Globus pallidus (tissue), 1 donor: Measurements from ENCODE around the gene IPCEF1.
"Not testable (repeated sequence)": the region's sequence is repeated elsewhere in the genome, so short reads cannot be mapped to it uniquely, and the experiment has no call there.

Experiments used
- DNase-seq: peaks from one replicate; pipeline ENCODE4 v3.0.0-alpha.2; 2015; ENCODE audit warnings: low spot score

The IPCEF1 gene

DNA sequence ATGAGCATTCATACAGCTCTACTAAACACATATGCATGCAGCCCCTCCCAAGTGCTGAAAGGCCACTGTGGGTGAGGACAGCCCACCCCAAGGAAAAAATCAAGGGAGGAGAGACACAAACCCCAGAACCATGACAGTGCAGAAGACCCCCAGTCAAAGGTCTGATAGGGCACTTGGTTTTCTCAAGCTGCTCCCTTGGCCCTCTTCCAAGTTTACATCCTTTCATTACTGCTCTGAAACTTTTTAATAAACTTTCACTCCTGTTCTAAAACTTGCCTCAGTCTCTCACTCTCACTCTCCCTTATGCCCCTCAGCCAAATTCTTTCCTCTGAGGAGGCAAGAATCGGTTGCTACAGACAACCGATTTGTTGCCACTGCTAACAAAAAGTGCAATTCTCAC lies 24.9 kb downstream of the IPCEF1 start:
- DNase-seq = no peak

DNA sequence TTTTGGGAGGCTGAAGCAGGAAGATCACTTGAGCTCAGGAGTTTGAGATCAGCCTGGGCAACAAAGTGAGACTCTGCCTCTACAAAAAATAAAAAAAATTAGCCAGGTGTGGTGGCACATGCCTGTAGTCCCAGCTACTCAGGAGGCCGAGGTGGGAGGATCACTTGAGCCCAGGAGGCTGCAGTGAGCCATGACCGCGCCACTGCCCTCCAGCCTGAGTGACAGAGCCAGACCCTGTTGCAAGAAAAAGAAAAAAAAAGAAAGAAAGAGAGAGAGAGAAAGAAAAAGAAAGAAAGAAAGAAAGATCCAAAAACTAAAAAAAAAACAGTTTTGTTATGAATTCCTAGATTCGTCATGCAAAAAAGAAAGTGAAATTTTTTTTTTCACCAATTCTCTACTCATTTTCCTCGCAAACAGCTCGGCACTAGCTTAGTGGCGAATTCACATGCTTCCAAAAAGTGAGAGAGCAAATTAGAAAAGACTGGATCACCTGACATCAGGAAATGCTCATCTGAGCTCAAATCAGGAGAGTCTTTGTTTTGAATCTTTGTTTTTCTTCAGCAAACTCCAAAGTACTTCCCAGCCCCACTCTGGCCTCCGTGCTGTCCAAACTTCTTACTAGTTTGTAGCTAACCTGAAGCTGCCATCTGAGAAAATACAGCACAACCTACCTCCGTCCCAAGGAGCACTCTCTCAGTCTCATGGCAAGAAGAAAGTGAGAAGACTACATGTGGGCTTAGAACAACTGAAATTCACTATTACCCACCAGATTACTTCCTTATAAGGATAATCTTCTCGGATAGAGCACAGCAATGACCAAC lies 27.0 kb downstream of the IPCEF1 start:
- no peak for DNase-seq

DNA sequence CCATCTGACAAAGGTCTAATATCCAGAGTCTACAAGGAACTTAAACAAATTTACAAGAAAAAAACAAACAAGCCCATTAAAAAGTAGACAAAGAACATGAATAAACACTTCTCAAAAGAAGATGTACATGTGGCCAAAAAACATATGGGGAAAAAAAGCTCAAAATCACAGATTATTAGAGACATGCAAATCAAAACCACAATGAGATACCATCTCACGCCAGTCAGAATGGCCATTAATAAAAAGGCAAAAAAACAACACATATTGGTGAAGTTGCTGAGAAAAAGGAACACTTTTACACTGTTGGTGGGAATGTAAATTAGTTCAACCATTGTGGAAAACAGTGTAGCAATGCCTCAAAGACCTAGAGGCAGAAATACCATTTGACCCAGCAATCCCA lies 29.3 kb downstream of the IPCEF1 start:
- DNase-seq = not testable (repeated sequence)

DNA sequence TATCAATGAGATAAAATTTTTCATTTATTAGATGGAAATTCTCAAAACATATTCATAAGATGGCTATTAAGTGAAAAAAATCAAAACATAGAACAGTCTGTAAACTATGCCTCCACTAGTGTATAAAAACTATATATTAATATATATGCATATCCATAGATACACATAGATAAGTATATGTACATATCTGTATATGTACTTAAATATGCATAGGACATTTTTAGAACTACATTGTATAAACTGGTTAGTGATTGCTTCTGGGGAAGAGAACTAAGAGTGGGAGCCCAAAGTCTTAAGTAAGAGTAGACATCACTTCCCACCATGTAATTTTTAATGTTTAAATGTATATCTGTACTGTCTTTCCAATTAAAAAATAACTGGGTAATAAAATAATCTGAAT lies 31.5 kb downstream of the IPCEF1 start:
- DNase-seq = no peak

DNA sequence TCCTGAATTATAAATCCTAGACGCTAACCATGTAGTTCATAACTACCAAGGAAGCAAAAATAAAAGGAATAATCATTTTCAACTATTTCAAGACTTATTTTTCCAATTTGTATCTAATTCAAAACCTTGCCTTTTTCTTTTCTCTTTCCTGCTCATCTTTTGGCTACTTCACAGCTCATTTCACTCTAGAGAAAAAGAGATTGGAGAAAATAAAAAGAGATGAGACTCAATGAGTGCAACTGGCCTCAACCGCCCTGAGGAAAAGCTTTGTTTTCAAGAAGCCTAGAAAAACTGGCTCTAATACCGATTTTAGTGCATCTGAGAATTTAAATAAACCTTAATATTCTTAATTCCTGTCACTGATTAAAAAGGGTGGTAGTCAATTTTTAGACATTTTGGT lies 36.4 kb downstream of the IPCEF1 start:
- DNase-seq = no peak

DNA sequence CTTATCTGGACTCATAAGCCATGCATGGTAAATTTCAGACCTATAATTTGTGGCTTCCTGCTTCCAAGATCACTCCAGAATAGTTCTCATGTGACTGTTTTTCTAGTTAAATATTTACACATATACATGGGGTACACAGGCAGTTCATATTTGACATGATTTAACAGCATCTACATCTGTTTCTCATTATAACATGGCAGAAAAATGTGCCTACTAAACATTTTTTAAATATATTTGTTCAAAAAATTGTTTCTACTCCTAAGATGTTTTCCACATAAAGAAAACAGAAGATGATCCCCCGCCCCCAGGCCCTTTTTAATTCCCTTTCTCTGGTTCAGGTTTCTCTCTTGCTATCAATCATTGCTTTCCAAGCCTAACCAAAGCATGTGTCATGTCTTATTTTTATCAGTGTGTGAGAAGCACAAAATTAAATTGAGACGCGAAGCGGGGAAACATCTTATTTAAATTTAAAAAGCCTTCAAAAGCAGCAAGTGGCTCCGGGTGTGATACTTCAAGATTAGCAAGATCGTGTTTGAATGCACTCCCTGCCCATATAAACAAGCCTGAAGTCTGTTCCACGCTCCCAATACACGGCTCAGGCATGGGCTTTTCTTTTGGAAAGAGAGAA lies 37.3 kb downstream of the IPCEF1 start:
- no peak for DNase-seq

DNA sequence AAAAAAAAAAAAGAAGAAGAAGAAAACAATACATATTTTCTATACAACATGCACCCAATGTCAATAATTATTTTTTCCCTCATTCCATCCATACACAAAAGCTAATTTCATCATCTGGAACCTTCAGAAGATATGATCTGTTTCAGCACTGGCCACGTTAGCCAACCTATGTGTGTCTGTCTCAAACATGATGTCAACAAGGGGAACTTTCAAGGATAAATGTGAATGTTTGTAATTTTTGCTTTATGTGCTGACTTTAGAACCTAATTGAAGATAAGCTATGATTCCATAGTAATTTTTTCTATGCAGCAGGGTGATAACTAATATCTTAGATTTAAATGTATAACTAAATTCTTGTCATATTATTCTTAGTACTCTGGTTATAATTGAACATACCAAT lies 37.9 kb downstream of the IPCEF1 start:
- DNase-seq = no peak

DNA sequence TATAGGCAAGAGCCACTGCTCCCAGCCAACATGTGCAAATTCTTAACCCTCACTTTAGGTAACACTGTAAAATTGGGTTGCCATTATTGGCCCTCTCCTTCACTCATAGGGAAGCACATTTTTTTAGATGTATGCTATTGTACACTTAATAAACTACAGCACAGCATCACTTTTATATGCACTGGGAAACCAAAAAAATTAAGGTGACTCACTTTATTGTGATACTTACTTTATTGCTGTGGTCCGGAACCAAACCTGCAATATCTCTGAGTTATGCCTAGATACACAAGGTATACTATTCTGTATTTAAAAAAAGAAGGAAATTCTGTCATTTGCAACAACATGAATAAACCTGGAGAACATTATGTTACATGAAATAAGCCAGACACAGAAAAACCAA lies 40.5 kb downstream of the IPCEF1 start:
- no peak for DNase-seq

DNA sequence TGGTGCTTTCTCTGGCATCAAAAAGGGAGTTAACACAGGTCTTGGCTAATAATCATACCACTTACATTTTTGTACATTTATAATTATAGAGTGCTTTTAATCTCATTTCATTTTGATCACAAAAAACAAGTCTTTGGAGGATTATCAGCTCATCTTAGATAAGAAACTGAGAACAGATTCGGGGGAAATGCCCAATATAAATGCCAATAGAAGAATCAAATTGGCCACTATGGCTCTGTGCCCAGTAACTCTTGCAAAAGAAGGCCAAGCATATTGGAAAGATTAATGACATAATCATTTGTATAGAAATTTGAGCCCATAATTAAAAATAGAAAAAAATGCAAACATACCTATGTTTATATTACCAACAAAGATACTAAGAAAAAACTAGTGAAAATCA lies 42.5 kb downstream of the IPCEF1 start:
- no peak for DNase-seq

DNA sequence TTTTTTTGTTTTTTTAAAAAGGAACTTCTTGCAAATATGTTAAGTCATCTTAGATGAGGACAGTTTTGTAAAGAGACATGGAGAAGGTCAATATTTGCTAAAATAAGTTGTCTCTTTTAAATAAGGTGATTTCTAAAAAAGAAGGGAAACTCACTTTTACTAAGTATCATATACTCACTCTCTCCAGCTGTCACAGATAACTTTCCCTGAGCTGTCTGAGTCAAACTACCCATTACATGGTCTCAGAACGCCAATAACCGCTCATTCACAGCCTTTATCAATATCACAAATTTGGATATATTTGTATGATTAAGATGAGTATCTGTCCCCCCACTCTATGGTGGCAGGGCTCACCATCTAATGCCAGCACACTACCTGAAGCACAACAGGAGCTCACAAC lies 47.6 kb downstream of the IPCEF1 start:
- no peak for DNase-seq

DNA sequence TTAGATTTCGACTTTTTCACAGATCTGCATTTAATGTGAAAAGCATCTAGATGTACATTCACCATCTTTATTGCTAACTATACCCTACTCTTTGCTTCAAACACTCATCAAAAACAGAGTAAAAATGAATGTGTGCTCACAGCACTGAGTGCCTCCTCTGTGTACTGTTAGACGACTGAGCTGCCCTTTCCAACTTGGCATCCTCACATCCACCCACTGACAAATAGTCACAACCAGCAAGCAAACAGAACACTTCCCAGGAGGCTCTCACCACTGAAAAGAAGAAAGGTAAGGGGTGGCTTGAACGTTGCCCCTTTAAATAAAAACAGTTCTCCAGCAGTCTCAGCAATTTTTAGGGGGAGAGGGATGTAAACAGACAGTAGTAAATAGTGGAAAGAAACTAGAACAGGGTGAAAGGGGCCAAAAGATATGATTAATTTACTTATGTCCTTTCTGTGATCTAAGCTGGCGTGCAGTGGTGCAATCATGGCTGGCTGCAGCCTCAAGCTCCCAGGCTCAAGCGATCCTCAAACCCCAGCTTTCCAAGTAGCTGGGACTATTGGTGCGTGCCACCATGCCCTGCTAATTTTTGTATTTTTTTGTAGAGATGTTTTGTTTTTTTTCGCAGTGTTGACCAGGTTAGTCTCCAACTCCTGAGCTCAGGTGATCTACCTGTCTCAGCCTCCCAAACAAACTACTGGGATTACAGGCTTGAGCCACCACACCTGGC lies 48.7 kb downstream of the IPCEF1 start:
- no peak for DNase-seq

DNA sequence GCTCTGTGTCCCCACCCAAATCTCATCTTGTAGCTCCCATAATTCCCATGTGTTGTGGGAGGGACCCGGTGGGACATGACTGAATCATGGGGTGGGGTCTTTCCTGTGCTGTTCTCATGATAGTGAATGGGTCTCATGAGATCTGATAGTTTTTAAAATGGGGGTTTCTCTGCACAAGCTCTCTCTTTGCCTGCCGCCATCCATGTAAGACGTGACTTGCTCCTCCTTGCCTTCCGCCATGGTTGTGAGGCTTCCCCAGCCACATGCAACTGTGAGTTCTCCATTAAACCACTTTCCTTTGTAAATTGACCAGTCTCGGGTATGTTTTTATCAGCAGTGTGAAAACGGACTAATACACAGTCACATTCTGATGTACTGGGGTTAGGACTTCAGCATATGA lies 49.5 kb downstream of the IPCEF1 start:
- DNase-seq = not testable (repeated sequence)

DNA sequence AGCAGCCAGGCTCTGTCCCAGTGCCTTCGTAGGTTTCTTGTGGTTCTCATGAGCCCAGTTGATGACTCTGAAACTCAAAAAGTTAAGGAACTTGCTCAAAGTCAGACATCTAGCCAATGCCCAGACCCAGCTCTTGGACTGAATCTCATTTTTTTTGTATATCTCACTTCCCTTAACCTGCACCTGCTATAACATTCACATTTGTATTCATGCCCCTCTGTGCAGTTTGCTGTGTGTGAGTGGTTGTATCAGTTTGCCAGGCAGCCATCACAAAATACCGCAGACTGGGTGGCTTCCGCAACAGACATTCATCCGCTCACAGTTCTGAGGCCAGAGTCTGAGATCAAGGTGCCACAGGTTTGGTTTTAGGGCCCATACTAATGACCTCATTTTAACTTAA lies 49.9 kb downstream of the IPCEF1 start:
- DNase-seq = no peak

DNA sequence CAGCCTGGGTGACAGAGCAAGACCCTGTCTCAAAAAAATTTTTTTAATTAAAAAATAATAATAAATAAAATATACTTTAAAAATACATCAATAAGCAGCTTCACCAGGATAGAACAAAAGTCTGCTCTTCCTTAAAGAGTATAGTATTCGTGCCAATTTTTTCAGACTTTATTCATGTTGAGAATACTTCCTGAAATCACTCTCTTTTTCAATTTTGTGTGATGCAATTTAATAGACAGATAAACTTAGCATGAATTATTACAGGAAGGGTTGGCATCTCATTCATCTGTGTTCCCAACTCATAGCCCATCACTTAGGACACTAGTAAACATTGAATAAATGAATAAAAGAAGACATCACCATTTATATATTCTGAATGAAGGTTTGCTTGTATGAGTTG lies 52.4 kb downstream of the IPCEF1 start:
- DNase-seq = no peak

DNA sequence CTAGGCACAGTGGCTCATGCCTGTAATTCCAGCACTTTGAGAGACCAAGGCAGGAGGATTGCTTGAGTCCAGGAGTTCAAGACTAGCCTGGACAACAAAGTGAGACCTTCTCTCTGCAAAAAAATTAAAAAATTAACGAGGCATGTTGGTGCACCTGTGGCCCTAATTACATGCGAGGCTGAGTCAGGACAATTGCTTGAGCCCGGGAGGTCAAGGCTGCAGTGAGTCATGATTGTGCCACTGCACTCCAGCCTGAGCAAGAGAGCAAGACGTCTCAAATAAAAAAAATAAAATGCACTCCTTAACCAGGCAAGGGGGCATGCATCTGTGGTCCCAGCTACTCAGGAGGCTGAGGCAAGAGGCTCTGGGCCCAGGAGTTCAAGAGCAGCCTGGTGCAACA lies 53.0 kb downstream of the IPCEF1 start:
- DNase-seq = not testable (repeated sequence)

DNA sequence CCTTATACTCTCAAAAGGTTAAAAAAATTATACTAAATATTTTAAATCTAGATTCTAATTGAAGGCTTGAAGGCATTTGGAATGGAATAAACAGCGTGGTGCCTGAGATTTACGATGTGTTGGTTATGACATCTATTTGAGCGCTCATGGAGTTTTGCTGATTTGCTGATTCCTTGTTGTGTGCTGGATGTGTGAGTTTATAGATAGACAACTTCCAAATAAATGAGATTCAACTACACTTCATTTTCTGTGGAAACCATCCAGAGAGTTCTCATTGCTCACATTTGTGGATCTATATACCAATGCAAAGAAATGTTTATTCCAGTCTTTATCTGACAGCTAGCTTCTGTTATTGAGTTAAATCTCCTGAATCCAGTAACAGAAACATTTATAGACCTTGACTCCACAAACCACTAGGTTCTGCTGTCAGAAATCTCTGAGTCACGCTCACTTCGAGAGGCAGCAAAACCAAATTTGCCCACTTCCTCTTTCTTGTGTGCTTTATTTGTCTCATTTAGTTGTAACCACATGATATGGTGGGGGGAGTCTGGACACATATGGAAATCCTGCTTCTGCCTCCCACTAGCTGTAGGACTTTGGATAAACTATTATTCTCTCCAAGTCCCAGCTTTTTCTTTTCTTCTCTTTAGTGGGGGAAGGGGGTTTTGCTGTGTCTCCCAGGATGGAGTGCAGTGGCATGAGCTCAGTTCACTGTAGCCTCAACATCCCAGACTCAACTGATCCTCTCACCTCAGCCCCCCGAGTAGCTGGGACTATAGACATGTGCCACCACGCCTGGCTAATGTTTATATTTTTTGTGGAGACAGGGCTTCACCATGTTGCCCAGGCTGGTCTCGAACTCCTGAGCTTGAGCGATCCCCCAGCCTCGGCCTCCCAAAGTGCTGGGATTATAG lies 54.5 kb downstream of the IPCEF1 start:
- peak; percentile 61 for DNase-seq

DNA sequence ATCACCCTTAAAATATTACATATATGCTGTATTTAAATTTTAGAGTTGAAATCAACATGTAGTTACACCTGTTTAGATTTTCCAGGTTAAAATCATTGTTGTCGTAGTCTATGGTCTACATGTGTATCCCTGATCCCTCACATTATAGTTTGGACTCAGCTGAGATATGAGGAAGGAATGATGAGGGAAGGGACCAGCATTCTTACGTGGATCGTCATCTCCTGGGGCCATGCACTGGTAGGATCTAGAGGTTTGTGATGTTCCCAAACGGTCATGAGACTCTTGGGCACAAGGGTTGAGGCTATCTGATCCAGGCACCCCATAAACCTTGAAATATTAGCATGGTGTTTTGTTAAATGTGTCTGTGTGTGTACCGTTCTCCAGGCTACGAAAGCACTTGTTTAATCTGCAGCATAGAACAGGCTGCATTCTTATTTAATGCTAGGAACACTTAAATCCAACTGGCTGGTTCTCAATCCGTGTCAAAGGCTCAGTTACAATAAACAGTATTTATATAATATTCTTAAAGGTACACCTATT lies 55.4 kb downstream of the IPCEF1 start:
- no peak for DNase-seq

DNA sequence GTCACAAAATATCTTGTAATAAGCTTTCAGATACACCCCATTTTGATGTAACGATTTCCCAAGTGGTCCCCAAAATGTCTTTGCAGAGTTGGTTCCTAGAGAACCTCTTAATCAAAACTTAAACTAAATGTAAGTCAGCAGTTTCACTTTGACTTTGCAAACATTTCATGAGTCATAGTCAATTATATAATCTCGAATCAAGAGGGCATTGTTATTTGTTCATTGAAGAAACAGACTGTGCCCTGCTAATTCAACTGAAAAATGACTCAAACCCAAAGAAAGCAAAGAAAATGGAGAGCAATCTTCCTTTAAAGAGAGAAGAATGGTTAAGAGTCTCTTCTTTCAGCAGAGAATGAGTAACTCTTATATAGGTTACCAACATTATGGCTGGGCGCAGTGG lies 58.3 kb downstream of the IPCEF1 start:
- DNase-seq = peak; percentile 26

DNA sequence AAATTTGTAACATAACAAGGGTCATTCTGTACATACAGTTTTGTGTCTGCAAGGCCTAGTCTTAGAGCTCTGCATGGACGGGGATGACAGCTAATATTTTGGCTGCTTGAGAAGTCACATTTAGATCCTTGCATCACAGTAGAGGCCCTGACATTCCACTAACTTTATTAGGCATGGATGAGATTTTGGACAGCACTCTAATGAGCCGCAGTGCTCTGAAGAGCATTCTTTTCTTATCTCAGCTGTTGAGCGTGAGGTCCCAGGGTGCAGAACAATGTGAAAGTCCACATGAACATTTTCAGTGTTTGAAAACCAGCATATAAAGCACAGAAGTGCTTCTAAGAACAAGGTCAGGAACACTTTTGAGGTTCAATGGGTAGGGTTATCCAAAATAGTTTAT lies 58.9 kb downstream of the IPCEF1 start:
- no peak for DNase-seq

DNA sequence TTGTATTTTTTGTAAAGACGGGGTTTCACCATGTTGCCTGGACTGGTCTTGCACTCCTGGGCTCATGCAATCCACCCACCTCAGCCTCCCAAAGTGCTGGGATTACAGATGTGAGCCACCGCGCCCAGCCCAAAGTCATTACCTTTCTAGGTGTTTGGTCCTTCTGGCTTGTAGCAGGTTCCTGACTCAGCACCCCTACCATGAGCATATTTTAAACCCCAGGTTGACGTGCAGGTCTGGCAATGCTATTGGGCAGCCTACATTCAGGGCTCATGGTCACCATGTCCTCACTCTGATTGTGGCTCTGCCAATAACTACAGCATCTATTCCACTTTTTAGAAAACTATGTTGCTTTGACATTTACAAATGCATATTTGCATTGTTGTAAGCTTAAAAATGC lies 59.4 kb downstream of the IPCEF1 start:
- no peak for DNase-seq

DNA sequence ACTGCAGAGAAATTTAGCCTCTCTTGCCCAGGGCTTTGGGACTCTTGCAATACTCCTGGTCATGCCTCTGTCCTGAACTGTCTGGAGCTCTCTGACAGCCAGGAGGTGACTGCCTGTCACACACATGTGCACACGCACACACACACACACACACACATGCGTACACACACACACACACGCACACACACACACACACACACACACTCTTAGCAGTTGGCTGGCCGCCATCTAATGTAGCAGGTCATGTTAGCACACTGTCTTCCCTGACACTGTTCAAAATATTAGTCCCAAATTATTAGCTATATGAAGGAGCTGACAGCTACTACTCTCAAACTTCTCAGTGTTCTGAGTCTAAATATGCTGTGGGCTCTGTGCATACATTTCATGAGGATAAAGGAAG lies 60.9 kb downstream of the IPCEF1 start:
- no peak for DNase-seq
